NCI-H748 (cell line): Measurements from ENCODE around the gene TEDDM1.

Experiments
- DNase-seq: peaks from one replicate; lab custom pipeline; 2025; ENCODE audit not compliant: unreplicated experiment; lab: John Stamatoyannopoulos, UW

TEDDM1 gene

DNA sequence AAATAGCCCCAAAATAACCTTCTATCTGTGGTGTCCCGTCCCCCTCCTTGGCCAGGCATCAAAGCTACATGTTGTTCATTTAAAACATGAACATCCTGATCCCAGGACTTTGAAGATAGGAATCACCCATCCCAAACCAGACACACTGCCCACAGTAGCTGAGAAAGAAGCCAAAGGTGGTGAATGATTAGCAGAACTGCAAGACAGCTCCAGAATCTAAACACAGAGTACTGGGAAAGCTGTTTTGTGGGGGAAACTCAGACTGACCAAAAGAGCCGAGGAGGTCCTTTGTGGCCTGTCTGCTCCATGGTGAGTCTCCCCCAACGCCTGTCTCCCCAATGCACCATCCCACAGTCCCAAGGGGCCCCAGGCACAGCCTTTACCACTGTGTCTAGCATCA lies 7.3 kb upstream of the TEDDM1 start:
- DNase-seq = no peak

DNA sequence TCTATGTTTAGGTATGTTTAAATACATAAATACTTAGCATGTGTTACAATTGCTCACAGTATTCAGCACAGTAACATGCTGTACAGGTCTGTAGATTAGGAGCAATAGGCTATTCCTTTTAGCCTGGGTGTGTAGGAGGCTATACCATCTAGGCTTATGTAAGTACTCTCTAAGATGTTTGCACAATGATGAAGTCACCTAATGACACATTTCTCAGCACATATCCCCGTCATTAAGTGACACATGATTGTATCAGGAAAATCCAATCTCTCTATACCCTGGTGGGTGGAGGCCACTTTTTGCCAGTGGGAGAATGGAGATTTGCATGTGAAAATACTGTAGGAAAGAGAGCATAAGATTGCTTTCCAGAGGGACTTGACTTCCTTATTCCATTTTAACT lies 5.5 kb upstream of the TEDDM1 start:
- no peak for DNase-seq

DNA sequence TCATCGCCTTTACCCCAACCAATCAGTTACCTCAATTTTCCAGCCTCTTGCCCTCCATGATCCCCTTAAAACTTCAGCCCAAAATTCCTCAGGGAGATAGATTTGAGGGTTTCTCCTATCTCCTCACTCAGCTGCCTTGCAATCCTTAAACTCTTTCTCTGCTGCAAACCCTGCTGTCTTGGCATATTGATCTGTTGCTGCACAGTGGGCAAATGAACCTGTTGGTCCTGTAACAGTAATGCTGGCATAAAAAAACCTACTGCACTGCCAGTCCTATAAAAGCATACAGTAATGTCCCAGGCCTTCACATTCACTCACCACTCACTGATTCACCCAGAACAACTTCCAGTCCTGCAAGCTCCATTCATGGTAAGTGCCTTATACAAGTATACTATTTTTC lies 5.1 kb upstream of the TEDDM1 start:
- DNase-seq = no peak

DNA sequence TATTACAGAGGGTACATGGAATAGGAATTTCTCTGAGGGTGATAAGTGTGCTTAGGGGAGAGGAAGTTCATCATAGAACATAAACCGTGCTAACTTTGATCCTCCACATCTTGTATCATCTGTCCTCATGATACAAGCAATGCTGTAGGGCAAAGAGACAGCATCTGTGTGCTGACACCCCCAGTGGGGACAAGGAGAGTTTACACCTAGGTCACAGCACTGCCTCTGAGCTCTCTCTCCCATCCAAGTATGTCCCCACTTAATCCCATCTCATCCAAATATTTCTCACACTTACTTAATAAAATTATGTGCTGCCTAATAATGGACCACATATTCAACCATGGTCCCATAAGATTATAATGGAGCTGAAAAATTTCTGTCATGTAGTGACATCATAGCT lies 4.3 kb upstream of the TEDDM1 start:
- no peak for DNase-seq

DNA sequence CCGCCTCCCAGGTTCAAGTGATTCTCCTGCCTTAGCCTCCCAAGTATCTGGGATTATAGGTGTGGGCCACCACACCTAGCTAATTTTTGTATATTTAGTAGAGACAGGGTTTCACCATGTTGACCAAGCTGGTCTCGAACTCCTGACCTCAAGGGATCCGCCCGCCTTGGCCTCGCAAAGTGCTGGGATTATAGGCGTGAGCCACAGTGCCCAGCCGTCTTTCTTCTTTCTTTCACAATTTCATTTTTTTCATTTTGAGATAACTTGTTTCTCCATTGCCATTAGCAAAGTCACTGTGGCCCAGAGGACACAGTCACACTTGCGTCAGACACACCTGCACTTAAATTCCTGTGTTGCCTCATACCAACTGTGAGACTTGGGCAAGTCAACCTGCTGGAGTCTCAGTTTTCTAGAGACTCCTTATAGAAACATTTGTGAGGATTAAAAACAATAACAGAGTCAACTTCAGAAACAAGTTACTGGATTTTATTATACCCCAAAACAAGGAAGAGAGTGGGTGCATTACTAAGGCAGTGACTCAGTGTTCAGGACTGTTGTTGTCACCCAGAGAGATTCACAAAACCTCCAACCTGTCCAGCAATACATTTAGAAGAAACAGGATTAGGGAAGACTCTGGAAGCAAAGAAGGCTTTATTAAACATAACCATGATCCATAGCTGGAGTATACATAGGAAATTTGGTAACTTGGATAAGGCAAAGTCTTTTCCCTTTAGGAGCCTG lies 2.6 kb downstream of the TEDDM1 start:
- DNase-seq = no peak

DNA sequence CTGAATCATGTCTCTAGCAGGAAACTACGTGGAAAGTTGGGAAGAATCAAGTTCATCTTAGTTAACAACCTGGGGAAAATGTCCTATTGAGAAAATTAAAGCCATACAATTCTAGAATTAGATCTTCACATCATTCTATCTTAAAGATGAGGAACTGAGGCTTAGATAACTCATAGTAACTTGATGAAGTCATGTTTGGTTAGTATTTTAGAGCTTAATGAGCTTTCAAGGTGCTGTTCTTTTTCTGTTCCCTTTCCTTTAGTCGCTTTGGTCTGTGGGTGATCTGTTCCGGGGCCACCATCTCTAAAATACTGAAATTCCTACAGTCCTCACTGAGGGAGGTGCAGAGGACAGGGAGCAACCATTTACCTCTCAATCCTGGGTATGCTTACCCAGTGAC lies 4.6 kb downstream of the TEDDM1 start:
- DNase-seq = no peak

DNA sequence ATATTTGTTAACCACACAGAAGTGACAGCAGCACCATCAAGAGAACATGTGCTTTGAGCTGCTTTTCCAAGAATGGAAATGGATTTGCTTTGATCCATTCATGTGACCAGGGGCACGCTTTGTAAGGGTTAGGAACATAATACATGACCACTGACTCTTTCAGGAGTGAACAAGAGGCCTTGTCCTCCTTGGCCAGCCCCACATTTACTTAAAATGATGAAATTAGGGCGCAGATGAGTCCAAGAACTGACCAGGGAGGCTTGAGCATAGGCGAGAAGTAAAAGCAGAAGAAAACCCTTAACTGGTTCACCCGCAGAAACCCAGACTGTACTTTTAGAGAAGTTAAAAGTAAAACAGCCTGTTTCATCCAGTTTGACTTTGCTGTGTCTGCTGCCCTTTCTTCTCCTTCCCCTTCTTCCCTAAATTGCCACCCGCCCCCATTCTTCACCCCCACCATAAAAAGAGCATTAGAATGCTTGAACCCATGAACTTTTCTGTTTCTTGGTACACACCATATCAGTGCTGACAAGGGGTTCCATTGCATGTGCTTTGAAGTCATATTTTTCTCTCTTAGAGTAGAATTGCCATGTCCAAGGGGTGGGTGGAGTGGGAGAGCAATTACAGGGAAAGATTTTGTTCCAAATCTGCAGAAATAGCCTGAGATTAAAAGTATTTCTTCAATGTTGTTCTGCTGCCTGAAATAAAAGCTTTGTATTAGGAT lies 6.3 kb downstream of the TEDDM1 start:
- DNase-seq = no peak

DNA sequence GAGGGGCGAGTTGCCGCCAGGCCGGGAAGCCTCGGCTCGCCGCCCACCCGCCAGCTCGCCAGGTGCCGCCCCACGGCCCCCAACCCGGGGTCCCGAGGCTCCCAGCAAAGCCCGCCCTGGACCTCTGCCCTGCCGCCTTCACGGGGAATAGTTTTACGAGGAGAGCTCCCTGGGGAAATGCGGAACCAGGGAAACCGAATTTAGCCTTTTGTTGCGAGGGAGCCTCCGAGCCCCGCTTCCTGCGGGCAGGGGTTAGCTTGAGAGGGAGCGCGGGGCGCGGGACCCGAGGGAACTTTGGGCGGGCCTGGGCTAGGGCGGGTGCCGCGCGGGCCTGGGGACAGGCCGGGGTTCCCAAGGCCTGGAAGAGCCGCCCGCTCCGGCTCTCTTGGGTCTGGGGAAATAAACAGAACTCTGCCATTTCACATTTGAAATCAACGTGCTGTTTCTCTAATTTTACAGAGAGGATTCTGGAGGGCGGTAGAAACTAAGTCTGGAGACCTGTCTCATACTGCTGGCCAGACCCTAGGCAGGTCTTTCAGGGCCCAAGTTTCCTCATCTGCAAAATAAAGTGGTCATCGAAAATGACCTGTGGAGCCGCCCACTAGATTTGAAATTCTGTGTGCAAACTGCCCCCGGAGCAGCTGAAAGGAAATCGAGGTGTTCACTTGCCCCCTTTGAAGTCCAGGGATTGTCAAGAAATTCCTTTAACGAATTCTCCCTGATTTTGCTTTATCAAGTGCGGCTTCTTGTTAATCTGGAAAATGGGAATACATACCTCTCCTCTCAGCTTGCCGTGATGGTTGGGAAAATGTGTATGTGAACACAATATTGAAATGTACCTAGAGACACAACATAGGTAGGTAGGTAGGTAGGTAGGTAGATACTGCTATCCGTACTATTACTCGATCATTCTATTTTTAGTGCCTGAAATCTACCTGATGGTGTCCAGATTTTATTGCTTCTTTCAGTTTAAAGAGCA lies 8.1 kb downstream of the TEDDM1 start:
- peak; percentile 76 for DNase-seq

DNA sequence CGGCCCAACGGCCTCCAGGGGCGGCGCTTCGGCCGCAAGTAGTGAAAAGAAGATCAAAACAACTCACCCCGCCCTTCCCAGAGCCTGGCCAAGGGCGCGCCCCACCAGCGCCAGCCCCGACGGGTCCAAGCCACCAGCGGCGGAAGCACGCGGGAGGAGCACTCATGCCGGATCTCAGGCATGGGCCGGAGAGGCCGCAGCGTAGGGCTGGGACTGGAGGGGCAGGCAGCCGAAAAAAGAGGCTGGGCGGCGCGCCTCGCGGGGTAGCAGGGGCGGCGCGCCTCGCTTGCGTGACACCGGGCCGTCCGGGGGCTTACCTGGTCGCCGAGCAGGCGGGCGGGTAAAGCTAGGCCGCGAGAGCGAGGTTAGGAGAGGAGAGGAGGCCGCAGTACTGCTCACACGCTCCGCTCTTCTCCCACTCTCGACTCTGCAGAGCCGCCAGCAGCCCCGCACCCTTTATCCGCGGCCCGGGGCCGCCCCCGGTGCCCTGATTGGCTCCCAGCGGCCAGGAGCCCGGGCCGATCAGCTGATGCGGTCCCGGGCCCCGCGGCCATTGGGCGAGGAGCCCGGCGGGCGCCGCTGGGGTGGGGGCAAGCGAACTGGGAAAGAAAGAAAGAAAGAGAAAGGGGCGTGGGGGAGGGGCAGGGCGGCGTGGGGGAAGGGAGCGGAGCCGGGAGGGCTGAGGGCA lies 9.0 kb downstream of the TEDDM1 start, which contains the start of gene GLUL:
Gene GLUL (minus strand): TSS at position 429 of the 688 bp plus-strand sequence. CDS start 3,053 bp downstream, outside the sequence.
- peak; percentile 94 for DNase-seq

DNA sequence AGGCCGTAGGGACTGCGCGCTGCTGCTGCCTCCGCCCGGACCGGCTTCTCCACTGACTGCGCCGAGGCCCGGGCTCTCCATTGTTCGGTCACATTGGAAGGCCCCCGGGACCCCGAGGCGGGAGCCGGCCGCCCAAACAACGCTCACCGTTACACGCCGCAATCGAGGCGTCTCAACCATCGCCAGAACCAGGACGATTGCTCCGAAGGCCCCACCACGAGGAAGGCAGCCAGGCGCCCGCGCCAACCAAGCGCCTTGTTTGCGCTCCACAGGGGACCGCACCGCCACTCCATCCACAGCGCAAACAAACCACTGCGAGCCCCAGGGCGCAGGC lies 9.5 kb downstream of the TEDDM1 start:
- DNase-seq = peak; percentile 84

DNA sequence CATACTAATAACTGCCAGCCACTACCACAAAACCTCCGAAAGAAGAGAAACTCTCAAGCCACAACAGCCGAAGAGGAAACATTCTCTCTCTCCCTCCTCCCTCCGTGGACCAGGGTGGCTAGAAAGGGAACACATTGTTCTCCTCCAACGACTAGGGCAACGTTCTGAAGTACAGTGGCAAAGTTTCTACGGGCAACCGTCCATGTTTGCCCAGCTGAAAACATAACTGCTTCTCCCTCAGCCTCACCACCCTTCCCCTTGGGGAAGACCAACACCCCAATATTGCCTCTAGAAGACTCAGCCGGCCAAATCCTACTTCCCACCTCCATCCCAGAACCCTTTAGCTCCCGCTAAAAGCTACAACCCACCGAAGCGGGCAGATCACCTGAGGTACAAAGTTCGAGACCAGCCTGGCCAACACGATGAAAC lies 10.8 kb downstream of the TEDDM1 start:
- DNase-seq = no peak

DNA sequence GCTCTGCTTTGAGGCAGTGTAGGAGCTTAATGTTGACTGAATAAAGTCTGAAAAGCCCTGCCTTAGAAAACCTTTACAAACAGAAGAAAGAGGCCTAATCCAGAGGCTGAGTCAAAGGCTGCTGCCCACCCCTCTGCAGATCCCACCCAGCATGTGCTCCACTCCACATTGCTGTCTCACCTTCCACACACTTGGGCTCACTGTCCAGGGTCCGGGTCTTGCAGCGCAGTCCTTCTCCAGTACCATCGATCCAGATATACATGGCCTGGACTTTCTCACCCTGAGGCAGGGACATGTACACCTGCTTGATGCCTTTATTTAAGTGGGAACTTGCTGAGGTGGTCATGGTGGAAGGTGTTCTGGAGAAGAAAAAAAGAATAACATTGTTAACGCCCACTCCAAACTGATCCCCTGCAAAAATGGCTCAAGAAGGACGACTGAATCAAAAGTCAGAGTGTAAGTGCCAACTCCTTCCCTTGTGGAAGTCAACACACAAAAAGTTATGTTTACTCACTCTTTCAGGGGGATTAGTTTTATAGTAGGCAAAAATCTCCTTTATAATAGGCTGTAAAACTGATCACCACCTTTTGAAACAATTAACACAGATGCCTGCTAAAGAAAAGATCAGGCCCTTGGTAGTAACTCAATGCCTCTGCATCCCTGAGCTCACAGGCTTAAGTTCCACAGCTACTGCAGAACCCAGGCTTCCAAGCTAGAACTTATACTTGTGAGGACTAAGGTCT lies 11.9 kb downstream of the TEDDM1 start:
- no peak for DNase-seq

DNA sequence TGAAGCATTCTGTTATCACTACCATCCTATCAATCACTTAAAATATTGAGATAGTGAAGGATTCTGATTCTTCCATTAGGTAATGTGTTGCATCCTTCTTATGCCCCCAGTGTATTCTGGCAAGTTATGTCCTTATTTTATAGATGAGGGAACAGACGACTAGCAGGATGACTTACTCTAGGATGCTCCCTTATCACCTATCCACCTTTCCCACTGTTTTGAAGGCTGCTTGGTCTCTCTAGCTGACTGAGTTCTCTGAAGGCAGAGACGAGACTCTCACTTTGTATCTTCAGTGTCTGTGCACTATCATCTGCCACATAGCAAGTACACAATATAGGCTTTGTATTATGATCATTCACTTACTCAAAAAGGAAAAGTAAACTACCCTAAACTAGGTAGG lies 12.9 kb downstream of the TEDDM1 start:
- no peak for DNase-seq

DNA sequence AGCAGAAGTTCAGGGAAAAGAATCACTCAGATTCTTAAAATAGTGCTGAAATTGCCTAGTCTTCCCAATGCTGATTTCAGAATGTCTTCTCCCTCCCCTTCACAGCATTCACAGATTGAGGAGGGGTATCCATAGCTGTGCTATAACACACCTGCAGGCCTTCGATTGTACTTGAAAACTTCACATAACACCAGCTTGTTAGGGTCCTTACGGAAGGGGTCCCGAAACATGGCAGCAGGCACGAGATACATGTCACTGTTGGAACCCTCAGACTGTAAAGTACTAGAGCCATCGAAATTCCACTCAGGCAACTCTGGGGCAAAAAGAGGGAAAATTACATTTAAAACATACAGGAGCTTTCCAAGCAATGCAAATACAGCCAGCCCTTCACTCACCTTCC lies 13.5 kb downstream of the TEDDM1 start:
- no peak for DNase-seq

DNA sequence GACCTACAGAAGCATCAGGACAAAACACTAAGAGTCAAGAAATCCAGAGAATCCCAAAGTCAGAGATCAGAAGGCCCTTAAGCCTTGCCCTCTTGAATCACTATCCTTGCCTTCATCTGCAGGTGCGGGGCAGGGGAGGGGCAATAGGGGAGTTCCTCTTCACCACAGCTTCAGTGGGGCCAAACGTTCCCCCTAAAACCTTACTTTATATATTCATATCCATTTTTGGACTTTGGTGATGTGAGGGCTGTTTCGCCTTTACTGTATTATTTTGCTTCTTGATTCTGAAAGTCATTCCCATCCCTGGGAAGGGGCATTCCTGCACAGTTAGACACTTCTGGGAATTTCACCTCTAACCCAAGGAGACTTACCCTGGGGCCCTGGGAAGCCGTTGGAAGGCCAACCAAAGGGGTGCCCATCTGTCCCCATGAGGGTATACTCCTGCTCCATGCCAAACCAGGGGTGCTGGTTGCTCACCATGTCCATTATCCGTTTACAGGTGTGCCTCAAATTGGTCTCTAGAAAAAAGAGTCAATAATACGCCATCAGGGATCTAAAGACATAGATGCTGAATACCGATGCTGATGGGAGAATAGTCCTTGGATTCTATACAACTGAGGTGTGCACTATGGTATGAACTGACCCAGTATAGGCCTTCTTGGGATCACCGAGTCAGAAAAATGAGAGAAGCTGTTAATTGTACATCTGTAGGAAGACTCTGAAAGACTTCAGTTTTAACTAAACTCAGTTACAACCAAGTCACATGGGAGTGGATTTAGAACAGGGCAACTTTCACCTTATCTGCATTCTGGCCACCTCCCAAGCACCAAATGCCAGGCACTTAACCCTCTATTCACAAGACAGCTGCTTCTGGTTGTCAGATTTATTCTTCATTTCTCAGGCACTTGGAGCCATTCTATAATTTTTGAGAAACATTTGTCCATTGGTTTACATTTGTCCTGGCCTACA lies 14.3 kb downstream of the TEDDM1 start:
- DNase-seq = no peak

DNA sequence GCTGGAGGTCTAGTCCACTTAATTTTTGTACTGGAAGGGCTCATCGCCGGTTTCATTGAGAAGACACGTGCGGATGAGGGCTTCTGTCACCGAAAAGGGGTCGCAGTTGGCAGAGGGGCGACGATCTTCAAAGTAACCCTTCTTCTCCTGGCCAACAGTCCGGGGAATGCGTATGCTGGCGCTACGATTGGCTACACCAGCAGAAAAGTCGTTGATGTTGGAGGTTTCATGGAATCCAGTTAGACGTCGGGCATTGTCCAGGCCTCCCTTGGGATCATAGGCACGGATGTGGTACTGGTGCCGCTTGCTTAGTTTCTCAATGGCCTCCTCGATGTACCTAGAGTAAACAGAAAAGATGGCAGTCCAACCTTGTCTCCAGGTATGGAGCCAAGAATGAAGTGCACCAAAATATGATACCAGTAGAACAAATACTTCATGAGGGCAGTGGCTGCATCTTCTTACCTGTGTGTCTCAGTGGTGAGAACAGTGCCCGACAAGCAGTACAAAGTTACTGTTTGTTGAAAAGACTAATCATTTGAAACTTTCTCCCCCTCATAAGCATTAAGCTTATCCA lies 16.0 kb downstream of the TEDDM1 start:
- DNase-seq = no peak

DNA sequence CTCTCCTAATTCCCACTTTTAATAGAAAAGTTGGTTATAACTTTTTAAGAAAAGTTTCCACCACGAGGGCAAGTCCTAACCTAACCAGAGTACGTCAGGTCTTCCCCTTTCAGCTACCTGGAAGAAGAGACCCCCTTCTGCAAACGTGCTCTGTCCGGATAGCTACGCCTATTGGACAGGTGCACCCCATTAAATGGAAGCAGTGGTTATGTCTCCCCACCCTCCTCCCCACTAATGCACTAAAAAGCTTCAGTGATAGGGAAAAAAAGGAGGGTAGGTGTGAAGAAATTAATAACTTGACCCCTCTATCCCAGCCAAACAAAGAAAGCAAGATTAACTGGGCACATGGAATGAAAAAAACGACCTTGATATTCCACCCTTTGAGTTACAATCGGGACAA lies 16.5 kb downstream of the TEDDM1 start:
- no peak for DNase-seq

DNA sequence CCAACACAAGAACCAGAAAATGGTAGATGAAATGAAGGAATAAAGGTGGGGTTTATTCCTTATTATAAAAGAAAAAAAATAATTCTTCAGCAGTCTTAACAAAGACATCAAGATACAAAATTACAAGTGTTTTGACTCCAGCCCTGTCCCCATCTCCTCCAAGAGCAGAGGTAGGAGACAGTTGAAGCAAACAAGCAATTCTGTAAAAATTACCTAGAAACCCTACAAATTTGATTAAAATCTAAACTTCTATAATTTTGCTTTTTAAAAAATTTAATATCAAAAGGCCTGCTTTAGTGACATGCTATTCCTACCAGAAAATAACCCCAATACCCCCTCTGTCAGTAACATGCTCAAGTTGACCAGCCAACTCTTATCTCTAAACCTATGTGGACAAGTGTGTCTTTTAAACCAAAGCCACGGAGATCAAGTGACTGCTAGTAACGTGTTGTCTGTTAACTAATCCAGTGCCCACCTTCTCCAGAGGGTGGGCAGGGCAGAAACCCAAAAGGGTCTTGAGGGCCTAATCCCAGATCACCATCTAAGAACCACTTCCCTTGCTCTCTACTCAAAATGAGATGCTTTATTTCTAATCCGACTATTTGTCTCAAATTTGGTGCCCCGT lies 17.3 kb downstream of the TEDDM1 start:
- DNase-seq = no peak
